Gastrocnemius medialis (tissue), 4 donors: ENCODE results near the gene TMEM213. TPM values are rescaled to one million over a fixed set of nuclear protein-coding genes. Genes with fewer than 3 reads are reported as not detected.

Source experiments
- ATAC-seq, 2 donors: fragments of 150-250 bp; one replicate each; pipeline ENCODE4 v1.9.1; 2016
- DNase-seq, 2 donors: peaks; one replicate each; pipeline ENCODE4 v3.0.0-alpha.2; 2019
- H3K27ac ChIP-seq, 4 donors: fragments of 200-600 bp; sonication (generic); 1 replicate in 1 of 4; 2 replicates in 3 of 4; pipeline ENCODE4 v1.5.1; 2016 to 2018; ENCODE audit warnings: mild to moderate bottlenecking in 2 of 4, moderate library complexity in 1 of 4
- H3K27me3 ChIP-seq, 3 donors: fragments of 200-600 bp; sonication (generic) in 2 of 3; 1 replicate in 1 of 3; 2 replicates in 2 of 3; pipeline versions ENCODE4 v1.5.1 to v1.6.0; 2016 to 2019; ENCODE audit warnings: mild to moderate bottlenecking in 1 of 3, moderate library complexity in 1 of 3
- H3K36me3 ChIP-seq, 2 donors: fragments of 200-600 bp; sonication (generic) in 1 of 2; one replicate each; pipeline ENCODE4 v1.5.1; 2017 to 2018
- H3K4me1 ChIP-seq, 2 donors: fragments of 200-600 bp; sonication (generic) in 1 of 2; one replicate each; pipeline ENCODE4 v1.5.1; 2016 to 2017; ENCODE audit warnings: mild to moderate bottlenecking in 2 of 2
- H3K4me3 ChIP-seq, 4 donors: fragments of 200-600 bp; sonication (generic) in 3 of 4; 1 replicate in 1 of 4; 2 replicates in 3 of 4; pipeline ENCODE4 v1.5.1; 2016 to 2019; ENCODE audit warnings: mild to moderate bottlenecking in 2 of 4
- H3K9me3 ChIP-seq, 3 donors: fragments of 200-600 bp; sonication (generic) in 2 of 3; 1 replicate in 1 of 3; 2 replicates in 2 of 3; pipeline ENCODE4 v1.5.1; 2016 to 2019
- POLR2A ChIP-seq, 2 donors: fragments of 450-650 bp; IDR thresholded peaks; one replicate each; pipeline ENCODE4 v1.6.1; 2017; ENCODE audit warnings: antibody characterized with exemption in 2 of 2, mild to moderate bottlenecking in 2 of 2, moderate library complexity in 2 of 2
- in situ Hi-C, 4 donors: fragments of 200-750 bp; cut with MboI; loops; one replicate each; pipeline versions ENCODE4 v1.15.0 to v1.8.0; 2017; ENCODE audit warnings: low sequenced_read_pairs in 4 of 4
- intact Hi-C: fragments of 100-400 bp; cut with DNase I; formaldehyde crosslinking; loops from one replicate; pipeline ENCODE4 v1.15.1; 2023; ENCODE audit warnings: low total_unique reads
- total RNA-seq, 4 donors: library from RNA; depleted of rRNA; stranded (reverse); fragments of >200 nt; gene quantifications; one replicate each; pipeline versions ENCODE4 v1.1.0 to v1.2.3, GENCODE V29; 2016
- TF ChIP-seq, protein P1 (sequence below), 5 experiments: fragments of 450-650 bp in 3 of 5; fragments of 200-600 bp in 2 of 5; sonication (generic) in 2 of 5; IDR thresholded peaks in 4 of 5; conservative IDR thresholded peaks in 1 of 5; 1 replicate in 4 of 5; 2 replicates in 1 of 5; pipeline ENCODE4 v1.5.1; 2016 to 2019; ENCODE audit warnings: antibody characterized with exemption in 5 of 5, mild to moderate bottlenecking in 3 of 5, moderate library complexity in 3 of 5

Gene TMEM213
- total RNA-seq, 4 donors from 2014 or later, result not detected

DNA sequence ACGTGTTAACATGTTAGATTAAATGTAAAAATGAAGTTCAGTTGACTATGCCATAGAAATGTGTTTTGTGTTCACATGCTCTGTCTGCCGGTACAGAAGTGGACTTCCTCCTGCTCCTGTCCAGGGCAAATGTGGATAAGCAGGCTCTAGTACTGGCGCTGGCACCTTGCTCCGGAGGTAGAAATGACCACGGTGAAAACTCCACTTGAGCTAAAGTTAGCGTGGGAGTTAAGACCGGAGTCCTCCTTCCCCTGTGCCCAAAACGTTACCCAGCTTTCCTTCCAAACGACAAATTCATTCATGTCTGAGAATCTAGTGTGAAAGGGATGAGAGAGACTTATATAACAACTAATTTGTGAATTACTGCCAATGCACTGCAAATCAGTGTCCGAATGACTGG lies 35.2 kb downstream of the TMEM213 start:
- H3K4me3 ChIP-seq, result no peak overlapping the region
- TF ChIP-seq, protein P1, sequence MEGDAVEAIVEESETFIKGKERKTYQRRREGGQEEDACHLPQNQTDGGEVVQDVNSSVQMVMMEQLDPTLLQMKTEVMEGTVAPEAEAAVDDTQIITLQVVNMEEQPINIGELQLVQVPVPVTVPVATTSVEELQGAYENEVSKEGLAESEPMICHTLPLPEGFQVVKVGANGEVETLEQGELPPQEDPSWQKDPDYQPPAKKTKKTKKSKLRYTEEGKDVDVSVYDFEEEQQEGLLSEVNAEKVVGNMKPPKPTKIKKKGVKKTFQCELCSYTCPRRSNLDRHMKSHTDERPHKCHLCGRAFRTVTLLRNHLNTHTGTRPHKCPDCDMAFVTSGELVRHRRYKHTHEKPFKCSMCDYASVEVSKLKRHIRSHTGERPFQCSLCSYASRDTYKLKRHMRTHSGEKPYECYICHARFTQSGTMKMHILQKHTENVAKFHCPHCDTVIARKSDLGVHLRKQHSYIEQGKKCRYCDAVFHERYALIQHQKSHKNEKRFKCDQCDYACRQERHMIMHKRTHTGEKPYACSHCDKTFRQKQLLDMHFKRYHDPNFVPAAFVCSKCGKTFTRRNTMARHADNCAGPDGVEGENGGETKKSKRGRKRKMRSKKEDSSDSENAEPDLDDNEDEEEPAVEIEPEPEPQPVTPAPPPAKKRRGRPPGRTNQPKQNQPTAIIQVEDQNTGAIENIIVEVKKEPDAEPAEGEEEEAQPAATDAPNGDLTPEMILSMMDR (IDR thresholded peaks at IDR 0.05 in 4 of 5, conservative IDR thresholded peaks at IDR 0.05 in 1 of 5), result no peak
- no peak for TF ChIP-seq POLR2A (IDR thresholded peaks at IDR 0.05)
- no peak for ATAC-seq
- H3K36me3 ChIP-seq, result no peaks in the 10 kb centered on the region
- H3K9me3 ChIP-seq, result no peaks in the 10 kb centered on the region
- in situ Hi-C loops (no loop called here), intact Hi-C loops (no loop called here)
- H3K4me1 ChIP-seq, result no peaks in the 10 kb centered on the region
- no peak for DNase-seq
- H3K27ac ChIP-seq, result no peak overlapping the region
- no peaks in the 10 kb centered on the region for H3K27me3 ChIP-seq

DNA sequence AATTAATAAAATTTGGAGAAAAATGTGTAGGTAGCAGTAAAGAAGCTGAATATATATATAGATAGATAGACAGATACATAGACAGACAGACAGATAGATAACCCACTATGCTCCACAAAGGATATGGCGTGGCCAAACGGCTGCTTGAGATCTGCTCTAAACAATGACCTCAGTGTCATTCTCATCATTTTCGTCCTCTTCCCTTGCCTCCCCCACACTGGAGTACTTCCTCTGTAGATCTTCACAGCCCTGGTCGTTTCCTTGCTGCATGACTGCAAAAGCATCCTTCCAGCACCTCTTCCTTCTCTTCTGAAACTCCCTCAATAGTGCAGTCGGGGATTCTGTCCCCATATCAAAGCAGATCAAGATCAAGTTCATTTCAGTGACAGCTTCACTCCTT lies 35.8 kb downstream of the TMEM213 start:
- H3K4me3 ChIP-seq, result no peak overlapping the region
- H3K36me3 ChIP-seq, result no peaks in the 10 kb centered on the region
- no peaks in the 10 kb centered on the region for H3K9me3 ChIP-seq
- no peaks in the 10 kb centered on the region for H3K27me3 ChIP-seq
- no peak overlapping the region for H3K27ac ChIP-seq
- H3K4me1 ChIP-seq, result no peaks in the 10 kb centered on the region
- in situ Hi-C loops (no loop called here), intact Hi-C loops (no loop called here)
- no peak for ATAC-seq
- no peak for TF ChIP-seq POLR2A (IDR thresholded peaks at IDR 0.05)
- TF ChIP-seq, protein P1 (IDR thresholded peaks at IDR 0.05 in 4 of 5, conservative IDR thresholded peaks at IDR 0.05 in 1 of 5), result no peak
- no peak for DNase-seq

DNA sequence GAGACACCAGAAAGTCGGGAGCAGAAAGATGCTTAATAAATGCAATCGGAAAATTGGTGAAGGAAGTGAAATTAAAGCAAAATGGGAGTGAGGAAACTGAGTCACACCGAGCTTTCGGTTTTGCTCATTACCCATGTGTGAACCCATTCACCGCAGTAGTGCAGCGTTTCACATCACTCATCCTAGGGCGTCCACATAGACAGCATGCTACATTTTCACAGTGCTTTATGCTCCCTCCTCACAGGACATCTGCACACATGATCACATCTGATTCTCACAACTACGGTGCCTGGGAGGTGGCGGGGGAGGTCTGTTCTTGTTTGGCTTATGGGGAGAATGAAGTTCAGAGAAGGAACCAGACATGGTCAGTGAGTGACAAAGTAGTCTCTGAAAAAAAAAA lies 36.8 kb downstream of the TMEM213 start:
- no peak for DNase-seq
- no peak overlapping the region for H3K27ac ChIP-seq
- no peak overlapping the region for H3K4me3 ChIP-seq
- in situ Hi-C loops (no loop called here), intact Hi-C loops (no loop called here)
- no peaks in the 10 kb centered on the region for H3K9me3 ChIP-seq
- TF ChIP-seq POLR2A (IDR thresholded peaks at IDR 0.05), result no peak
- TF ChIP-seq, protein P1 (IDR thresholded peaks at IDR 0.05 in 4 of 5, conservative IDR thresholded peaks at IDR 0.05 in 1 of 5), result no peak
- H3K4me1 ChIP-seq, result no peaks in the 10 kb centered on the region
- no peaks in the 10 kb centered on the region for H3K27me3 ChIP-seq
- H3K36me3 ChIP-seq, result no peaks in the 10 kb centered on the region
- ATAC-seq, result no peak

DNA sequence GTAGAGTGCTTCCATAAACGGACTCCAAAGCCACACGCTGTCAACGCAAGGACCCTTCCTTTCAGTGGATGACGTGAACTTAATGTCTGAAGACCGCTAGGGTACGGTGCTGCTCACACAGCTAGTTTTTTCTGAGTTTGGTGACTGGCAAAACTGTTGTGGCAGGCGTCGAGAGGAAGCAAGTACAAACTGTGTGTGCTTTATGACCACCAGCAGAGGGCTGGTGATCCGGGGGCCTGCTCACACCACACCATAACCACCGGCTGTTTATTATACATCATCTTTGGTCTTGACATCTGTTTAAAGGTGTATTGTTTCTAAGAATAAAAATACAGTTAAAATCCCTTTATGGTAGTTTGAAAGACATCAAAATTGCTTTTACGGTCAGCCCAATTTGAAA lies 37.3 kb downstream of the TMEM213 start:
- ATAC-seq (no peak), DNase-seq (no peak)
- H3K27me3 ChIP-seq, result no peaks in the 10 kb centered on the region
- no peaks in the 10 kb centered on the region for H3K4me1 ChIP-seq
- H3K27ac ChIP-seq, result no peak overlapping the region
- TF ChIP-seq, protein P1 (IDR thresholded peaks at IDR 0.05 in 4 of 5, conservative IDR thresholded peaks at IDR 0.05 in 1 of 5), result no peak
- no peak overlapping the region for H3K4me3 ChIP-seq
- H3K36me3 ChIP-seq, result no peaks in the 10 kb centered on the region
- in situ Hi-C loops (no loop called here), intact Hi-C loops (no loop called here)
- H3K9me3 ChIP-seq, result no peaks in the 10 kb centered on the region

DNA sequence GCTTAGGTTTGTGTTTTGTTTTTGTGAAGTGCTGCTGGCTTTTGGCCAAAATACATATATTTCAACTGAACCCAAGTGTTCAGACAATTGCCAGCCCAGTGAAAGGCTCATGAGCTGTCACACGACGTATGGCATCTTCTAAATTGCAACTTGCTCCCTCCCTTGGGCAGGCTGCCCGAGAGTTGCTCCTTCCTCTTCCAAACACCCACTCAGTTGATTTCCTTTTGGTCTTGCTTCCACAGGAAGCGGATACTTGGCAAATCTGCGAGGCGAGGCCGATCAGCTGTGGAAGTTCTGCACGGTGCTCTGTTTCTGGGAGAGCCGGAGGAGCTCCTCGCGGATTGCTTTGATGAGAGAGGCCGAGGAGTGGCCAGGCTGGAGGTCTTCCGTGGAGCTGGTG lies 39.8 kb downstream of the TMEM213 start:
- Histone ChIP-seq H3K36me3 (no peaks in the 10 kb centered on the region), H3K4me3 (peak overlapping the region in 1 of 4 donors; percentile 15), H3K27ac (no peak overlapping the region), H3K9me3 (no peaks in the 10 kb centered on the region), H3K4me1 (no peaks in the 10 kb centered on the region), H3K27me3 (no peaks in the 10 kb centered on the region)
- TF ChIP-seq, protein P1 (IDR thresholded peaks at IDR 0.05 in 4 of 5, conservative IDR thresholded peaks at IDR 0.05 in 1 of 5), result no peak
- no peak for TF ChIP-seq POLR2A (IDR thresholded peaks at IDR 0.05)
- ATAC-seq (no peak), DNase-seq (no peak)
- intact Hi-C loops, result no loop called here
- in situ Hi-C loops, result no loop called here
